H1 (cell line): Measurements from ENCODE around the gene GAS6. TPM values are rescaled to one million over a fixed set of nuclear protein-coding genes. Genes with fewer than 3 reads are reported as not detected.

ENCODE experiments used
- CTCF ChIA-PET: fragments of 300-600 bp; sonication (Branson Sonifier 250); formaldehyde crosslinking; loops from one replicate; lab custom pipeline; 2021; ENCODE audit not compliant: partially characterized antibody; lab: Charles Lee
- POLR2A ChIA-PET: fragments of 300-600 bp; sonication (Branson Sonifier 250); formaldehyde crosslinking; loops from one replicate; lab custom pipeline; 2021; ENCODE audit warnings: inconsistent platforms; ENCODE audit not compliant: partially characterized antibody; lab: Charles Lee
- DNase-seq, 2 experiments: peaks; one replicate each; pipeline versions ENCODE4 v3.0.0 to v3.0.0-alpha.2; 2010 to 2022; ENCODE audit warnings: low spot score in 2 of 2, low read depth in 1 of 2, mixed read lengths in 1 of 2
- FAIRE-seq: peaks from 2 replicates; lab custom pipeline; 2011; peaks lifted over from hg19 to GRCh38; lab: Jason Lieb, UNC
- H2AFZ ChIP-seq: 2 replicates; pipeline ENCODE4 v1.8.1; 2012; ENCODE audit warnings: low read length, inconsistent platforms
- H2AK5ac ChIP-seq: 2 replicates; pipeline ENCODE4 v1.6.1; 2013; ENCODE audit warnings: low read depth, low read length
- H2BK120ac ChIP-seq: replicated peaks from 2 replicates; pipeline ENCODE3; 2013; ENCODE audit warnings: low read depth, low read length, inconsistent platforms
- H2BK12ac ChIP-seq: 2 replicates; pipeline ENCODE4 v1.6.1; 2013; ENCODE audit warnings: low read depth, low read length
- H2BK15ac ChIP-seq: 2 replicates; pipeline ENCODE4 v1.6.1; 2013; ENCODE audit warnings: low read length
- H2BK20ac ChIP-seq: 2 replicates; pipeline ENCODE4 v1.6.1; 2013; ENCODE audit warnings: low read length
- H2BK5ac ChIP-seq: 2 replicates; pipeline ENCODE4 v1.6.1; 2013; ENCODE audit warnings: low read depth, low read length
- H3K14ac ChIP-seq: 2 replicates; pipeline ENCODE4 v1.6.1; 2013; ENCODE audit warnings: inconsistent platforms; ENCODE audit not compliant: insufficient read length
- H3K18ac ChIP-seq: 2 replicates; pipeline ENCODE4 v1.6.1; 2013; ENCODE audit warnings: low read length; ENCODE audit errors: extremely low read depth
- H3K23ac ChIP-seq: 2 replicates; pipeline ENCODE4 v1.6.1; 2013; ENCODE audit warnings: inconsistent platforms; ENCODE audit not compliant: insufficient read length
- H3K23me2 ChIP-seq: 2 replicates; pipeline ENCODE4 v1.6.1; 2013; ENCODE audit warnings: low read depth, low read length
- H3K27ac ChIP-seq: 2 replicates; pipeline ENCODE4 v1.6.1; 2011; ENCODE audit warnings: low read depth, low read length, inconsistent platforms
- H3K27me3 ChIP-seq, 4 experiments: replicated peaks in 1 of 4; 1 replicate in 1 of 4; 2 replicates in 3 of 4; pipeline versions ENCODE4 v1.6.1 to v1.8.1; 2011 to 2013; ENCODE audit warnings: low read length in 3 of 4, mild to moderate bottlenecking in 3 of 4, inconsistent platforms in 2 of 4, mixed read lengths in 2 of 4, moderate library complexity in 1 of 4; ENCODE audit not compliant: control insufficient read depth in 3 of 4, insufficient read depth in 3 of 4; ENCODE audit errors: extremely low read depth in 1 of 4
- H3K36me3 ChIP-seq, 4 experiments: 2 replicates each; pipeline versions ENCODE4 v1.6.1 to v1.8.1; 2011 to 2013; ENCODE audit warnings: mild to moderate bottlenecking in 4 of 4, low read length in 3 of 4, moderate library complexity in 2 of 4, control low read depth in 1 of 4, inconsistent platforms in 1 of 4; ENCODE audit not compliant: insufficient read depth in 4 of 4, control insufficient read depth in 2 of 4
- H3K4ac ChIP-seq: replicated peaks from 2 replicates; pipeline ENCODE3; 2013; ENCODE audit warnings: low read length, low read depth, mixed read lengths, inconsistent platforms; ENCODE audit not compliant: insufficient read length
- H3K4me1 ChIP-seq, 4 experiments: replicated peaks in 1 of 4; 1 replicate in 1 of 4; 2 replicates in 3 of 4; pipeline versions ENCODE4 v1.6.1 to v1.8.1; 2011 to 2013; ENCODE audit warnings: low read length in 3 of 4, inconsistent platforms in 2 of 4, mixed read lengths in 1 of 4; ENCODE audit not compliant: insufficient read depth in 4 of 4, control insufficient read depth in 3 of 4
- H3K4me2 ChIP-seq, 2 experiments: 2 replicates each; pipeline versions ENCODE4 v1.6.1 to v1.8.1; 2011 to 2013; ENCODE audit warnings: low read depth in 2 of 2, low read length in 2 of 2, control low read depth in 1 of 2, inconsistent platforms in 1 of 2, mild to moderate bottlenecking in 1 of 2; ENCODE audit not compliant: insufficient read depth in 1 of 2
- H3K4me3 ChIP-seq, 4 experiments: fragments of 200-600, 300-600 bp in 1 of 4; sonication (generic), shearing (Covaris generic), sonication (Bioruptor Twin) in 1 of 4; 2 replicates each; pipeline versions ENCODE4 v1.5.1 to v1.8.1; 2011 to 2016; ENCODE audit warnings: low read length in 4 of 4, low read depth in 3 of 4, control low read depth in 2 of 4, inconsistent platforms in 2 of 4, mild to moderate bottlenecking in 2 of 4, mixed read lengths in 1 of 4, moderate library complexity in 1 of 4; ENCODE audit not compliant: insufficient read depth in 2 of 4; ENCODE audit errors: extremely low read depth in 1 of 4
- H3K56ac ChIP-seq: replicated peaks from 2 replicates; pipeline ENCODE3; 2013; ENCODE audit warnings: low read depth, mild to moderate bottlenecking, mixed read lengths, low read length, inconsistent platforms; ENCODE audit not compliant: insufficient read length
- H3K79me1 ChIP-seq: 2 replicates; pipeline ENCODE4 v1.6.1; 2013; ENCODE audit warnings: low read depth, low read length, control low read depth
- H3K79me2 ChIP-seq, 2 experiments: 2 replicates each; pipeline versions ENCODE4 v1.6.1 to v1.8.1; 2012 to 2013; ENCODE audit warnings: low read length in 2 of 2, mild to moderate bottlenecking in 2 of 2, inconsistent platforms in 1 of 2; ENCODE audit not compliant: insufficient read depth in 2 of 2, control insufficient read depth in 1 of 2
- H3K9ac ChIP-seq, 4 experiments: replicated peaks in 1 of 4; 1 replicate in 1 of 4; 2 replicates in 3 of 4; pipeline versions ENCODE4 v1.6.1 to v1.8.1; 2011 to 2013; ENCODE audit warnings: low read depth in 3 of 4, low read length in 3 of 4, control low read depth in 2 of 4, mild to moderate bottlenecking in 2 of 4, moderate library complexity in 2 of 4, inconsistent platforms in 1 of 4; ENCODE audit errors: extremely low read depth in 1 of 4
- H3K9me3 ChIP-seq, 2 experiments: 2 replicates each; pipeline versions ENCODE4 v1.6.1 to v1.8.1; 2012 to 2013; ENCODE audit warnings: mild to moderate bottlenecking in 2 of 2, moderate library complexity in 2 of 2, control low read depth in 1 of 2, inconsistent platforms in 1 of 2, low read depth in 1 of 2, low read length in 1 of 2, mixed read lengths in 1 of 2; ENCODE audit not compliant: insufficient read depth in 2 of 2
- H4K20me1 ChIP-seq, 2 experiments: replicated peaks in 1 of 2; 2 replicates each; pipeline versions ENCODE3 to v1.8.1; 2011 to 2013; ENCODE audit warnings: inconsistent platforms in 2 of 2, low read length in 2 of 2, mild to moderate bottlenecking in 1 of 2; ENCODE audit not compliant: insufficient read depth in 2 of 2, control insufficient read depth in 1 of 2
- H4K5ac ChIP-seq: 2 replicates; pipeline ENCODE4 v1.6.1; 2013; ENCODE audit warnings: low read length, low read depth, mixed read lengths, inconsistent platforms; ENCODE audit not compliant: insufficient read length
- H4K8ac ChIP-seq: 2 replicates; pipeline ENCODE4 v1.8.0; 2013; ENCODE audit warnings: mild to moderate bottlenecking, moderate library complexity, low read length, inconsistent platforms; ENCODE audit not compliant: insufficient read depth; ENCODE audit errors: extremely low read depth
- H4K91ac ChIP-seq: replicated peaks from 2 replicates; pipeline ENCODE3; 2013; ENCODE audit warnings: low read length, mixed read lengths, inconsistent platforms; ENCODE audit not compliant: insufficient read length
- CREB1 ChIP-seq: IDR thresholded peaks from 2 replicates; pipeline ENCODE4 v1.6.1; 2012; ENCODE audit warnings: inconsistent platforms
- PHF8 ChIP-seq: fragments of 200-600 bp; sonication (generic); conservative IDR thresholded peaks from 2 replicates; pipeline ENCODE4 v1.7.1; 2012; ENCODE audit warnings: low read depth, mild to moderate bottlenecking, inconsistent platforms, low read length, moderate library complexity
- WGBS, 2 experiments: shearing (Covaris generic) in 1 of 2; methylation state at CpG; one replicate each; pipeline versions ENCODE4 v1.1.6 to v1.1.7; 2013 to 2015; ENCODE audit warnings: low lambda C conversion rate in 2 of 2, mixed read lengths in 2 of 2, inconsistent platforms in 1 of 2, low coverage in 1 of 2, missing lambda C conversion rate in 1 of 2; ENCODE audit not compliant: insufficient replicate concordance in 2 of 2, insufficient coverage in 1 of 2, insufficient read length in 1 of 2; ENCODE audit errors: extremely low coverage in 1 of 2, missing lambda C conversion rate in 1 of 2; 5-methylcytosine and 5-hydroxymethylcytosine counted together
- polyA plus RNA-seq, 7 experiments: library from polyadenylated mRNA; depleted of rRNA in 3 of 7; stranded (reverse) in 5 of 7; unstranded in 2 of 7; fragments of >200 nt in 5 of 7; fragments of 200-250 nt in 2 of 7; gene quantifications; 1 replicate in 5 of 7; 2 replicates in 1 of 7; 4 replicates in 1 of 7; pipeline versions ENCODE4 v1.2.1 to v1.2.3, GENCODE V29; 2011 to 2013; ENCODE audit warnings: missing spikeins in 2 of 7, mixed read lengths in 2 of 7
- total RNA-seq: library from RNA; stranded (reverse); fragmentation: NEBNext Ultra II Directional; extraction: Animal tissue kit (Norgen Biotek cat#: 25700); gene quantifications from 2 replicates; pipeline ENCODE4 v1.2.1, GENCODE V29; 2021

GAS6 gene
- total and polyA plus RNA-seq, 2 of the 8 experiments (the other 6 are each of a cell fraction or from before 2014, with no cell fraction given) = 18.6 to 31.0 TPM

DNA sequence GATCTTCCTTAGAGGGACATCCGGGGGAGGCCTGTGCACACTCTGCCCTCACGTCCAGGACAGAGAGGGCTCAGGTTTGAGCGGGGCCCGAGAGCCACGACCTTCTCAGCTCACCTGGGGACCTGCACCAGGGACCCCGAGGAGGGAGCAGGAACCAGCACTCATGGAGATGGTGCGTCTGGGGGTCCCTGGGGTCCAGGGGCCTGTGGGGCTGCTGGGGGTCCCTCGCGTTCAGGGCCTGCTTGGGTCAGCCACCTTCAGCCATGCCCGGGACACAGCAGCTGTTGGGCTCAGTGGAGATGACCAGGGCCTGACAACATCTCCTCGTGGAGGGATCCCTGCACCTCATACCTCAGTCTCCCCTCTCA lies 57.8 kb downstream of the GAS6 start:
- Histone ChIP-seq H3K27me3 (no peaks in the 10 kb centered on the region), H3K23ac (no peak overlapping the region), H2AK5ac (no peak overlapping the region), H3K9me3 (peaks cover 6 to 8% of the 10 kb centered on the region in 2 experiments; a peak in 2 of 4 replicates), H3K56ac (no peak overlapping the region), H4K8ac (no peak overlapping the region), H4K20me1 (peaks cover 0 to 2% of the 10 kb centered on the region in 2 experiments), H2BK12ac (no peak overlapping the region), H3K79me2 (no peaks in the 10 kb centered on the region), H3K79me1 (no peaks in the 10 kb centered on the region), H2BK20ac (no peak overlapping the region), H3K14ac (no peak overlapping the region), H2AFZ (no peak overlapping the region), H3K4me3 (no peak overlapping the region), H3K9ac (no peak overlapping the region), H3K4me1 (peaks cover 0 to 8% (median 6%) of the 10 kb centered on the region in 4 experiments; a peak in 4 of 7 replicates), H2BK120ac (no peak overlapping the region), H3K36me3 (no peaks in the 10 kb centered on the region), H3K18ac (no peak overlapping the region), H4K5ac (no peak overlapping the region), H3K23me2 (no peaks in the 10 kb centered on the region), H4K91ac (no peak overlapping the region), H2BK5ac (no peak overlapping the region), H3K4ac (no peak overlapping the region), H3K4me2 (no peak overlapping the region), H2BK15ac (no peak overlapping the region), H3K27ac (no peak overlapping the region)
- TF ChIP-seq PHF8 = no peak
- TF ChIP-seq CREB1 = no peak
- WGBS, 2 experiments = 91% methylated on average over 10 of the region's 11 CpGs; no CpG with 5 or more reads in 1 of the 2 experiments
- FAIRE-seq (no peak), DNase-seq (no peak)
- CTCF ChIA-PET = interaction anchor here (0.8 to 2.6 kb wide), 5 partner anchors 19 to 185 kb away, joined by 3 to 8 read pairs (median 4); no protein-coding TSS in a partner anchor
- POLR2A ChIA-PET = no interaction called here
